ENCODE data around the gene NOTCH3.

Gene NOTCH3

DNA sequence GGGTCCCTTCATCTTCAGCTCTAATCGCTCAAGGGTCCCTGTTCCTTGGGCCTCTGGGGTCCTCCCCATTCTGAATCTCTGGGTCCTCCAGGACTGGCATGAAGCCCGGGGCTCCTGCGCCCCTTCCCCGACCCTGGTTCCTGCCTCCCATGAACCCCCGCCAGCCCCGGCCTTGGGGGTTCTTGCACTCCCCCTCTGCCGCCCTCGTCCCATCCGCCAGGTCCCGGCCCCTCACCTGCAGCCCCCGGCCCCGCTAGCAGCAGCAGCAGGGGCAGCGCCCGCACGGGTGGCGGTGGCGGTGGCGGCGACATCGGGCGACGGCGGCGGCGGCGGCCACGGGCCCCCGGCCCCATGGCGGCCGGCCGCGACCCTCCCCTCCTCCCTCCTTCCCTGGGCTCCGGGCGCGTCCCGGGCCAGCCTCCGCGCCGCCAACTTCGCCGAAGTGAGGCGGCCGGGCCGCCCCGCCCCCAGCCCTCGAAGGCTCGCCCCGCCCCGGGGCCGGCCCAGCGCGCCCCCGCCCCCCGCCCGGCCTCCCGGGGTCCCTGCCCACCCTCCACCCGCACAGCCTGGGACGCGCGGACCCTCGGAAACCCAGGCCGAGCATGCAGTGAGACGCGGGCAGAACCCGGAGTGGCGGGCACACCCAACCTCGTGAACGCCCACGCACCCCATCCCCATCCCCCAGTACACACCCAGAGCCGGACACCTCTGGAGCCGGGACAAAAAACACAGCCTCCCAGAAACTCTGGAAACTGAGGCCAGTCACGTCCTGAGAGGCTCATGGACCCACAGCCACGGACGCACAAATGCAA is at the start of gene NOTCH3:
Gene NOTCH3 (minus strand): TSS at position 443 of the 812 bp plus-strand sequence. CDS start 90 bp downstream, at position 353.
- no peak within 1 kb of the TSS for H2AFZ ChIP-seq (ENCODE audit: low read length)
- no peaks in the 10 kb centered on the region for H3K4me1 ChIP-seq (ENCODE audit: insufficient read depth, low read length, severe bottlenecking)
- no peaks in the 10 kb centered on the region for H4K20me1 ChIP-seq (ENCODE audit: insufficient read depth, low read length)
- no peak within 1 kb of the TSS for H3K4me2 ChIP-seq (ENCODE audit: low read length)
- H3K27me3 ChIP-seq (ENCODE audit: insufficient read depth, low read length) = no peaks in the 10 kb centered on the region
- H3K27ac ChIP-seq (ENCODE audit: low read depth, low read length, poor library complexity, severe bottlenecking) = no peak within 1 kb of the TSS
- no peaks in the 10 kb centered on the region for H3K79me2 ChIP-seq (ENCODE audit: insufficient read depth, low read length)
- H3K4me3 ChIP-seq (ENCODE audit: low read depth, low read length, poor library complexity, severe bottlenecking) = no peak within 1 kb of the TSS
- no peak for TF ChIP-seq EZH2 (IDR thresholded peaks at IDR 0.05; ENCODE audit: borderline replicate concordance, low read length)
- TF ChIP-seq, protein P1, sequence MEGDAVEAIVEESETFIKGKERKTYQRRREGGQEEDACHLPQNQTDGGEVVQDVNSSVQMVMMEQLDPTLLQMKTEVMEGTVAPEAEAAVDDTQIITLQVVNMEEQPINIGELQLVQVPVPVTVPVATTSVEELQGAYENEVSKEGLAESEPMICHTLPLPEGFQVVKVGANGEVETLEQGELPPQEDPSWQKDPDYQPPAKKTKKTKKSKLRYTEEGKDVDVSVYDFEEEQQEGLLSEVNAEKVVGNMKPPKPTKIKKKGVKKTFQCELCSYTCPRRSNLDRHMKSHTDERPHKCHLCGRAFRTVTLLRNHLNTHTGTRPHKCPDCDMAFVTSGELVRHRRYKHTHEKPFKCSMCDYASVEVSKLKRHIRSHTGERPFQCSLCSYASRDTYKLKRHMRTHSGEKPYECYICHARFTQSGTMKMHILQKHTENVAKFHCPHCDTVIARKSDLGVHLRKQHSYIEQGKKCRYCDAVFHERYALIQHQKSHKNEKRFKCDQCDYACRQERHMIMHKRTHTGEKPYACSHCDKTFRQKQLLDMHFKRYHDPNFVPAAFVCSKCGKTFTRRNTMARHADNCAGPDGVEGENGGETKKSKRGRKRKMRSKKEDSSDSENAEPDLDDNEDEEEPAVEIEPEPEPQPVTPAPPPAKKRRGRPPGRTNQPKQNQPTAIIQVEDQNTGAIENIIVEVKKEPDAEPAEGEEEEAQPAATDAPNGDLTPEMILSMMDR (IDR thresholded peaks at IDR 0.05; ENCODE audit: low read length) = no peak
- H3K9ac ChIP-seq (ENCODE audit: low read length) = no peak within 1 kb of the TSS
- no peaks in the 10 kb centered on the region for H3F3A ChIP-seq (ENCODE audit: insufficient read depth, low read length)
- H3K9me2 ChIP-seq (ENCODE audit: low read depth, low read length) = no peaks in the 10 kb centered on the region
- H3K9me3 ChIP-seq (ENCODE audit: low read length) = no peaks in the 10 kb centered on the region
- H3K36me3 ChIP-seq (ENCODE audit: insufficient read depth, low read length) = no peaks in the 10 kb centered on the region

DNA sequence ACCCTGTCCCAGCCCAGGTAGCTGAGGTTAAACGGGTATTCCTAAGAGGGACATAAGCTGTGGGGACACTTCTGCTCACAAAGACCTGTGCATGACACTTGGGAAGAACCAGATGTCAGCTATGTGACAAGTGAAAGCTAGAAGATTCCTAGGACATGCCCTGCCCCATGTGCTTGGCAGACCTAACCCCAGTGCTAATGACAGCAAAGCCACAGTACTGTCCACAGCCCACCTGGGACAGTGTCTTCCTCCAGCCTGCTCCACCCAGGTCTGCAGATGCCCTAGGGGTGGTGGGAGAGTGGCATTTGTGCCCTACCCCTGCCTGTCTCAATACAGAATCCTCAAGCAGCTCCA is 49.8 kb upstream of the NOTCH3 start:
- Histone ChIP-seq H3K4me2 (ENCODE audit: low read length) (no peak overlapping the region), H3K4me3 (ENCODE audit: low read depth, low read length, poor library complexity, severe bottlenecking) (no peak overlapping the region), H3K4me1 (ENCODE audit: insufficient read depth, low read length, severe bottlenecking) (no peaks in the 10 kb centered on the region), H4K20me1 (ENCODE audit: insufficient read depth, low read length) (no peaks in the 10 kb centered on the region), H3K79me2 (ENCODE audit: insufficient read depth, low read length) (no peaks in the 10 kb centered on the region), H3K36me3 (ENCODE audit: insufficient read depth, low read length) (peaks cover 96% of the 10 kb centered on the region), H3K9me3 (ENCODE audit: low read length) (no peaks in the 10 kb centered on the region), H2AFZ (ENCODE audit: low read length) (no peak overlapping the region), H3K27me3 (ENCODE audit: insufficient read depth, low read length) (no peaks in the 10 kb centered on the region), H3K9me2 (ENCODE audit: low read depth, low read length) (no peaks in the 10 kb centered on the region), H3K27ac (ENCODE audit: low read depth, low read length, poor library complexity, severe bottlenecking) (no peak overlapping the region), H3F3A (ENCODE audit: insufficient read depth, low read length) (no peaks in the 10 kb centered on the region), H3K9ac (ENCODE audit: low read length) (no peak overlapping the region)
- TF ChIP-seq, protein P1 (IDR thresholded peaks at IDR 0.05; ENCODE audit: low read length) = no peak
- TF ChIP-seq EZH2 (IDR thresholded peaks at IDR 0.05; ENCODE audit: borderline replicate concordance, low read length) = no peak

DNA sequence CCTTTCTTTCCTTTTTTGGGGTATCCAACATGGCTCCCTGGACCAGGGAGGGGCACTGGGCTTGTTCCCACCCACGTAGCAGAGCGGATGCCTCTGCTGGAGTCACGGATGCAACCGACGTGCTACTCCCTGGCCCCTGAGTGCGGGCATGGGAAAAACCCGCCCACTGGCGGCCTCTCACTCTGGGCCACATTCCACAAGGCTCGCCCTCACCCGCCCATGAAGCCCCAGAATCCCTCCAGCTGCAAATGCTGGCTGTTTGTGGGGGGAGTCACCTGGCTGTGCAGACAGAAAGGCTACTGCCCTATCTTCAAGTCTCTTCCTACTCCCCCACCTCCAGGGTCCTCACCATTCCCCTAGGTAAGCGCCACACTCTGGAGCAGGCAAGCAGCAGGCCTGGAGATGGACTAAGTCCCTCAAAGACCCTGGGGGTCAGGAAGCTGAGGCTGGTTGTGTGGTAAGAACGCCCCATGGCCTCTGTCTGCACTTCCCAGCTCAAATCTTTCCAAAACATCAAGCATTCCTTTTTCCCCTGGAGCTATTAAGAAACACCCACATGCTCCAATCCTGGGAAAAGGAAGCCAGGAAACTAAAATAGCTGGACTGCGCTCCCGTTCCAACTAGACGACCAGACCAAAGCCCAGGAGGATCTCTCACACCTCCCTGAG is 49.3 kb upstream of the NOTCH3 start:
- H3K9me3 ChIP-seq (ENCODE audit: low read length) = no peaks in the 10 kb centered on the region
- no peaks in the 10 kb centered on the region for H4K20me1 ChIP-seq (ENCODE audit: insufficient read depth, low read length)
- H3K27me3 ChIP-seq (ENCODE audit: insufficient read depth, low read length) = no peaks in the 10 kb centered on the region
- no peak overlapping the region for H3K27ac ChIP-seq (ENCODE audit: low read depth, low read length, poor library complexity, severe bottlenecking)
- no peak overlapping the region for H3K4me2 ChIP-seq (ENCODE audit: low read length)
- H3K36me3 ChIP-seq (ENCODE audit: insufficient read depth, low read length) = peaks cover 95% of the 10 kb centered on the region
- no peak overlapping the region for H3K9ac ChIP-seq (ENCODE audit: low read length)
- no peaks in the 10 kb centered on the region for H3K4me1 ChIP-seq (ENCODE audit: insufficient read depth, low read length, severe bottlenecking)
- no peaks in the 10 kb centered on the region for H3K79me2 ChIP-seq (ENCODE audit: insufficient read depth, low read length)
- no peak overlapping the region for H3K4me3 ChIP-seq (ENCODE audit: low read depth, low read length, poor library complexity, severe bottlenecking)
- TF ChIP-seq, protein P1 (IDR thresholded peaks at IDR 0.05; ENCODE audit: low read length) = no peak
- TF ChIP-seq EZH2 (IDR thresholded peaks at IDR 0.05; ENCODE audit: borderline replicate concordance, low read length) = no peak
- H3K9me2 ChIP-seq (ENCODE audit: low read depth, low read length) = no peaks in the 10 kb centered on the region
- H3F3A ChIP-seq (ENCODE audit: insufficient read depth, low read length) = no peaks in the 10 kb centered on the region
- no peak overlapping the region for H2AFZ ChIP-seq (ENCODE audit: low read length)
